DOHH2 (cell line): ENCODE data around the gene FGGY.

Experiments
- EZH2phosphoT487 ChIP-seq: fragments of 200-600 bp; sonication (generic); IDR thresholded peaks from 2 replicates; pipeline ENCODE4 v1.6.1; 2017; ENCODE audit warnings: borderline replicate concordance, mild to moderate bottlenecking, antibody characterized with exemption, low read length, moderate library complexity, mixed read lengths
- TF ChIP-seq, protein P1 (sequence below): fragments of 200-600 bp; sonication (generic); IDR thresholded peaks from one replicate; pipeline ENCODE4 v1.5.1; 2014; ENCODE audit warnings: antibody characterized with exemption, mild to moderate bottlenecking, low read depth, low read length; ENCODE audit not compliant: poor library complexity, severe bottlenecking

DNA sequence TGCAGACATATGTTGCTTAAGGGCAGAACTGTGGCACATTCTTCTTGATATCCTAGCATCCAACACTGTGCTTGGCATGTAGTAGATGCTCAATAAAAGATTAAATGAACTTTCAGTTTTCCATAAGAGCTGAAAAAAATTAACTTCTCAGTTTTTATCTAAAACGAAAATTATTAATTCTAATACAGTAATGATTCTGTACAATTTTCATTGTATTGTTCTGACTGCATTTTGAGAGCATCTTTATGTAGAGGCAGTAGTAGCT lies 46.6 kb downstream of the FGGY start:
- no peak for TF ChIP-seq EZH2phosphoT487
- TF ChIP-seq, protein P1, sequence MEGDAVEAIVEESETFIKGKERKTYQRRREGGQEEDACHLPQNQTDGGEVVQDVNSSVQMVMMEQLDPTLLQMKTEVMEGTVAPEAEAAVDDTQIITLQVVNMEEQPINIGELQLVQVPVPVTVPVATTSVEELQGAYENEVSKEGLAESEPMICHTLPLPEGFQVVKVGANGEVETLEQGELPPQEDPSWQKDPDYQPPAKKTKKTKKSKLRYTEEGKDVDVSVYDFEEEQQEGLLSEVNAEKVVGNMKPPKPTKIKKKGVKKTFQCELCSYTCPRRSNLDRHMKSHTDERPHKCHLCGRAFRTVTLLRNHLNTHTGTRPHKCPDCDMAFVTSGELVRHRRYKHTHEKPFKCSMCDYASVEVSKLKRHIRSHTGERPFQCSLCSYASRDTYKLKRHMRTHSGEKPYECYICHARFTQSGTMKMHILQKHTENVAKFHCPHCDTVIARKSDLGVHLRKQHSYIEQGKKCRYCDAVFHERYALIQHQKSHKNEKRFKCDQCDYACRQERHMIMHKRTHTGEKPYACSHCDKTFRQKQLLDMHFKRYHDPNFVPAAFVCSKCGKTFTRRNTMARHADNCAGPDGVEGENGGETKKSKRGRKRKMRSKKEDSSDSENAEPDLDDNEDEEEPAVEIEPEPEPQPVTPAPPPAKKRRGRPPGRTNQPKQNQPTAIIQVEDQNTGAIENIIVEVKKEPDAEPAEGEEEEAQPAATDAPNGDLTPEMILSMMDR: no peak
